Measurements from ENCODE around the gene SRGAP3.

SRGAP3 gene

DNA sequence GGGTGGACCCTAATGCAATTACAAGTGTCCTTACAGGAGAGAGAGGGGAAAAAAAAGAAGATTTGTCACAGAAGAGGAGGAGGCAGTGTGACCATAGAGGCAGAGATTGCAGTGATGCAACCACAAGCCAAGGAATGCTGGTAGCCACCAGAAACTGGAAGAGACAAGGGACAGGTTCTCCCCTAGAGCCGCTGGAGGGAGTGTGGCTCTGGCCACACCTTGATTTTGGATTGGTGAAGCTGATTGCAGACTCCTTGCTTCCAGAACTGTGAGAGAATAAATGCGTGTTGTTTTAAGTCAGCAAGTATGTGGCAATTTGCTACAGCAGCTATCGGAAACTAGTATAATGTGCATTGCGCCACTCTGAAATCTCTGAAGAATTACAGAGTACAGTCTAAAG, 110.1 kb downstream of the SRGAP3 start:
- no peak for DNase-seq

DNA sequence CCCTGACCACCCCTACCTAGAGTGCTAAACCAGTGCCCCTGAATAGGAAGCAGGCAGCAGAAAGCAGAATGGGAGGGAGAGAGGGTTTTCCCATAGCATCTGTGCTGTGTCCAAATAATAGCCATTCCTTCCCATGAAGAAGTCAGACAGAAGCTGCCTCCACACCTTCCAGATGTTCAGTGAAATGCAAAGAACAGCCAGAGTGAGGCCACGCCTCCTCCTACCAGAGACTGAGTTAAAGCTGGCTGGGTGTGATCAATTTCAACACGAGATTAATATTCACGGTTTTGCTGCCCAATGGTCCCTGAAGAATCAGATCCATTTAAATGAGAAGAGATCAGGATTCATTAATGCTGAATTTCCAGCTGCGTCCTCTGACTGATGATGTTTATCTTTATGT, 111.8 kb downstream of the SRGAP3 start:
- DNase-seq = no peak

DNA sequence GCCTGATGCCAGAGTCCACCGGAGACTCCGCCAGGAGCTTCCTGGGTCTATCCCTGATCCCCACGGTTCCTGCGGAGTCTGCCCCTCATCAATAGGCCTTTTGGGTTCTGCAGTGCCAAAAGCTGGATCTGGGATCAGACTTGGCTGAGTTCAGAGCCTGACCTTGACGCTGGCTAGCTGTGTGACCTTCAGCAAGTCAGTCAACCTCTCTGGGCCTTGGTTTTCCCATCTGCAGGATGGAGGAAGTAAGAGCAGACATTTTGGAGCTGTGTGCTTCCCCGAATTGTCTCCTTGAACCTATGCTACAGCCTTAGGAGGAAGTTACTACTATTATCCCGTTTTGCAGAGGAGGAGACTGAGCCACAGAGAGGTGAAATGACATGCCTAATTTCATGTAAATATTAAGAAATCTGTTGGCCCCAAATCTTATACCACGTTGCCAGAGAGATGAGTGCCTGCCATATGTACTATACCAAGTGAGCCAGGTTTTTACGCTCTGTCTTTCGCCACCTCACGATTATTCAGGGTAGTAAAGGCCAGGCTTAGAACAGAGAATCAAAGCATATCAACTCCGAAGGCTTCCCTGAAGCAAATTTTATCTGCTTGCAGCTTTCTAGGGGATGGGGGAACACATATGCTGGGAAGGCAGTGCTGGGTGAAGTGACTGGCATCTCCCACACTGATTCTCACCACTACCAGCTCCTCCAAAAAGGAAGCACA, 112.5 kb downstream of the SRGAP3 start:
- DNase-seq = no peak

GRCh38 chr3:9135930-9136525, 113.4 kb downstream of the SRGAP3 start:
- no peak for DNase-seq

DNA sequence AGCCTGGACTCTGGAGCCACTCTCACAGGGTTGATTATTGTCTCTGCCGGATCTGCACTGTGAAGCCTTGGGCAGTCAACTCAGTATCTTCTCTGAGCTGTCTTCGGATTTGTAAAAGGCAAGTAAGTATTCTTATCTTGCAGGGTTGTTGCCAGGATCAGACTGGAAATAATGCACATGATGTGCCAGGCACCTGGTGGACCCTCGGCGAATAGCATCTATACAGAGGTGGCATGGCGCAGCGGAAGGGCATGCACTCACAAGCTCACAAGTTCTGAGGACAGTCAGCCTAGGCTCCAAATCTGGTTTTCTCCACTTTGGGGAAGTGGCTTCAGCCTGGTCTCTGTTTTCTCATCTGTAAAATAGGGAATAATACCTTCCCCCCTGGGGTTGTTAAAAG, 113.9 kb downstream of the SRGAP3 start:
- no peak for DNase-seq

DNA sequence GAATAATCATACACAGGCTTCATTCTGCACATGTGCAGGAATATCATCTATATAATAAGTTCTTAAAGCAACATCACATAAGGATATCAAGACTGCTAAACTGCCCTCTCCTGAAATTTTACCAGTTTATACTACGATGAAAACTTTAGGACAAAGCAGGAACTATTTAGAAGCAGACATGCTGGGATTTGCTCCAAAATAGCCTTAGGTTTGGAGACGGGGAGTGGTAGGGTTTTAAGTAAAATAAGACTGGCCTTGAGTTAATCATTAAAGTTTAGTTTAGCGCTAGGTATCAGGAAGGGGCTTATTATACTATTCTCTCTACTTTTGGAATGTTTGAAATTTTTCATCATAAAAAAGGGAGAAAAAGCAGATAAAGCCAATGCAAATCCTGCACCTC, 115.8 kb downstream of the SRGAP3 start:
- DNase-seq = no peak

- DNase-seq = no peak
Measured at GRCh38 chr3:9130345-9131305, 118.8 kb downstream of the SRGAP3 start.

DNA sequence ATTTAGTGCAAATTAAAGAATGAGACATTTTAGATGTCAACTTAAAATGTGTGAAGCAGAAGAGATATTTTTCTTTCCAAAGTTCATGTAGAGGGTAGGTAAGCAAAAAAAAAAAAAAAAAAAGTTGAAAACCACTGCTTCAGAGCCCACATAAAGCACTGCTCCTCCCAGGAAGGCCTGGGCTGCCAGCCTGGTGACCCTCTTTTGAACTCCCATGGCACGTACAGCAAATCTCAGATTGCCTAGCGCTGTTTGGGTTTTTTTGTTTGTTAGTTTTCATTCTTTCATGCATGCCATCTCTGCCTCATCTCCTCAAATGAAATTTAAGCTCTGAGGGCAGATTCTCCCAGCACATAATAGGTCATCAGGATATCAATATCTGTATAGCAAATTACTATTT, 120.1 kb downstream of the SRGAP3 start:
- no peak for DNase-seq

DNA sequence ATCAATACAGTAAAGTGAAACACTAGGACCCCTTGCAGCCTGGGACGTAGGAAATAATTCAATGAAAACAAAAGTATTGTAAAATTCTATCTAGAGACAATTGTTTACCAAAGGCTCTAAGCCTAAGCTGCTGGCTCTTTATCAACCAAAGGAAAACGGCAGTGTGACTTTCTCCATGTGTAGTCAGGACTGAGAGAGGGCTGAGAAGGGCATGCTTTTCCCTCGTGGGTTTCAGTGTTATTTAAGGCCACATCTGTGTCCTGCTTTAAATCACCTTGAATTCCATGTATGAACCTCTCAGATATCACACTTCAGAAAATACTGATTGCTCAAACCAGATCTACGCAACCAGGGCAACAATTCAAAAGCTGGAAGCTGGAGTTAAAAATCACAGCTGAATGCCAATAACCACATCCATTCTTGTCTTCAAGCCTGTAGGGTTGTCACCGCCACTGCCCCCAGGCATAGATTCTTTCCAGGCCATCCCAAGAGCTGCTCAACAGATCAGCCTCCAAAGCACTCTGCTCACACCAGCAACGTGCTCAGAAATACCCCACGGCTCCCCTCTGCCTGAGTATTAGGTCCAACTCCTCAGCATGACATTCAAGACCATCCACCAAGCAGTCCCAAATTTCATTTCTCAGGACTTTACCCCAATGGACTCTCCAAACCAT, 124.0 kb downstream of the SRGAP3 start:
- DNase-seq = no peak

- DNase-seq = no peak
Measured at GRCh38 chr3:9124730-9125129, 124.7 kb downstream of the SRGAP3 start.

GRCh38 chr3:9123840-9124239, 125.6 kb downstream of the SRGAP3 start:
- no peak for DNase-seq

GRCh38 chr3:9122732-9123364, 126.6 kb downstream of the SRGAP3 start:
- DNase-seq = no peak

DNA sequence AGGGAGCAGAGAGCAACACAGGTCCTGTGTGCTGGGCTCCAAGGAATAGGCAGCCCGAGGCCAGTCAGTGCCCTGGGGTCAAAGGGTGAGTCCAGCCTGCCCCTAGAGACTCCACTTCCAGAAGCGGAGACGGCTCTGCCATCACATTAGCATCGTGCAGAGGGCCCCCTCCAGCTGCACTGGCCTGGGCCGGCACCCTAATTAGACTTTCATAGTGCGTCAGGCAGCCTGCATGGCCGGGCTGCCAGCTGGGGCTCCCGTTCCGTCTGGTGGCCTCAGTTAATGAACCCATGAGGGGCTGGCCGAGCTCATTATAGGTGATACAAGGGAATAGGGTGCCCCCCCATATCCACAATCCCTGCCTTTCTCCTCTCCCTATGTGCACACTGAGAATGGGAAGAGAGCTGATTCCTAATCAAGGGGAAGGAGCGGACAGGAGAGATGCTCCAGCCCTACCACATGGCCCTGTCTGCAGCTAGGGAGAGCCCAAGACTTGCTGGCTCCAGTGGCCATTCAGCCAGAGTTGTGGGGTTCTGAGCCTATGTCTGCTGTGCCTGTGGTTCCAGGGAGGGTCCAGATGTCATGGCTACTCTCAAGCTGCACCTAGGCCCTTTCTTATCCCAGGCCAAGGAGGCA, 128.0 kb downstream of the SRGAP3 start:
- no peak for DNase-seq

- DNase-seq = no peak
Measured at GRCh38 chr3:9119331-9119730, 130.1 kb downstream of the SRGAP3 start.

DNA sequence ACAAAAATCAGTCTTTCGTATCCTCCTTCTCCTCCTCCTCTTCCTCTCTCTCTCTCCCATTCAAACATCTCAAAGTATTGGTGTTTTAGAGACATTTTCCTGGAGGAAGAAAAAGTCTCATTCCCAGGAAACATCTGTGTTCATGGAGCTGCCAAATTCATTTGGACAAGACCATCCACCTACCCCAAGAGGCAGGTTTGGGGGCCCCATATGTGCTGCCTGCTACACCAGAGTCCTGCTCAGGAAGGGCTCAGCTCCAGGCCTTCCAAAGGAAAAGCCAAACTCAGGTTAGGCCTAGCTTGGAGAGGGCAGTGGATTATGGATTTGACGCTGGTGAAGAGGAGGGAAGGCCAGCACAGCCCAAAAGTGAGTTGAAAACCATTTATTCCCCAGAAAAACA, 131.2 kb downstream of the SRGAP3 start:
- DNase-seq = no peak

DNA sequence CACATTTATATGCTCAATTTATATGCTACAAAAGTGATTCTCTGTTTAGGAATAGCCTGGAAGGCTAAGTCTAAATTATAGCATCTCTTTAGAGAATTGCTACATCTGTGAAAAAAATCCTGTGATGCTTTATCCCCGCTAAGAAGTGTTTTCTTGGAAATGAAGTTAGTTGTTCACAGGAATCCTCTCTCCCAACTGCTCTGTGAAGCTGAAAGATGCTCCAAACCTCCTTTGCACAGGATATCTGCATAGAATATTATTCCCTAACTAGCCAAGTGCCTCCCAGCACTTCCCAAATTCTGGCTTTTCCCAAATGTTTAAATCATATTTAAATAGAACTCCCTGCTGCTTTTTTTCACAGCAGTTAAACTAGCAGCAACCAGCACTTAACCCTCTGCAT, 132.2 kb downstream of the SRGAP3 start:
- DNase-seq = no peak

DNA sequence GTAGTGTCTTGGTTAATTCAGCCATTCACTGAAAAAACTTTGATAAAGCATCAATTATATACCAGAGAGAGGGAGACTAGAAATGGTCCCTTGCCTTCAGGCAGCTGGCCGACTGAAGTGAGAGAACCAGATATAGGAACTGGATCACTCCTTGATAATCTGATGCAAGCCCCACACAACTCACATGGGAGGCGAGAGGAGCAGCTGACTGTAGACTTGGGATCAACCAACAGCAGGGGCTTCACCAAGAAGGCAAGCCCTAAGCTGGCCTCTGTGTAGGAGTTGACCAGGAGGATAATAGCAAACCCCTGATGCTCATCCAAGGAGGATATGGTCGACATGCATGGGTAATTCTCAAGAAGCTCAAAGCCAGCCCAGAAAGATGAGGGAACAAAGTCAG, 133.1 kb downstream of the SRGAP3 start:
- DNase-seq = no peak

- no peak for DNase-seq
Measured at GRCh38 chr3:9115336-9115735, 134.1 kb downstream of the SRGAP3 start.

- no peak for DNase-seq
Measured at GRCh38 chr3:9113040-9113439, 136.4 kb downstream of the SRGAP3 start.

- DNase-seq = no peak
Measured at GRCh38 chr3:9111866-9112265, 137.6 kb downstream of the SRGAP3 start.

GRCh38 chr3:9111417-9111816, 138.0 kb downstream of the SRGAP3 start:
- DNase-seq = no peak

GRCh38 chr3:9110802-9111201, 138.6 kb downstream of the SRGAP3 start:
- no peak for DNase-seq

Data from SW 1271 (cell line).